ENCODE measurements around the gene MBP.

- TF ChIP-seq, protein P1, sequence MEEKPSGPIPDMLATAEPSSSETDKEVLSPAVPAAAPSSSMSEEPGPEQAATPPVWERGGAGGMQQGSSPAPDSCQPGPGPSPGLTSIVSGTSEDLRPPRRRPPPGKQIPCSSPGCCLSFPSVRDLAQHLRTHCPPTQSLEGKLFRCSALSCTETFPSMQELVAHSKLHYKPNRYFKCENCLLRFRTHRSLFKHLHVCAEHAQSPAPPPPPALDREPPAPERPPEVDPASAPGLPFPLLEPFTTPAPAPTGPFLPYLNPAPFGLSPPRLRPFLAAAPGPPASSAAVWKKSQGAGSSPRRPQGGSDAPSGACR (CRISPR knock-in tag; IDR thresholded peaks at IDR 0.05) = no peak
- TF ChIP-seq SMAD3 (CRISPR knock-in tag; IDR thresholded peaks at IDR 0.05) (no peak), MXD3 (CRISPR knock-in tag; IDR thresholded peaks at IDR 0.05) (no peak), POLR2A (IDR thresholded peaks at IDR 0.05; ENCODE audit: insufficient read depth in 1 of 2, low read depth in 2 of 2, low read length in 2 of 2) (no peak), ZFP36L2 (CRISPR knock-in tag; IDR thresholded peaks at IDR 0.05) (no peak)
- TF ChIP-seq, protein P2, sequence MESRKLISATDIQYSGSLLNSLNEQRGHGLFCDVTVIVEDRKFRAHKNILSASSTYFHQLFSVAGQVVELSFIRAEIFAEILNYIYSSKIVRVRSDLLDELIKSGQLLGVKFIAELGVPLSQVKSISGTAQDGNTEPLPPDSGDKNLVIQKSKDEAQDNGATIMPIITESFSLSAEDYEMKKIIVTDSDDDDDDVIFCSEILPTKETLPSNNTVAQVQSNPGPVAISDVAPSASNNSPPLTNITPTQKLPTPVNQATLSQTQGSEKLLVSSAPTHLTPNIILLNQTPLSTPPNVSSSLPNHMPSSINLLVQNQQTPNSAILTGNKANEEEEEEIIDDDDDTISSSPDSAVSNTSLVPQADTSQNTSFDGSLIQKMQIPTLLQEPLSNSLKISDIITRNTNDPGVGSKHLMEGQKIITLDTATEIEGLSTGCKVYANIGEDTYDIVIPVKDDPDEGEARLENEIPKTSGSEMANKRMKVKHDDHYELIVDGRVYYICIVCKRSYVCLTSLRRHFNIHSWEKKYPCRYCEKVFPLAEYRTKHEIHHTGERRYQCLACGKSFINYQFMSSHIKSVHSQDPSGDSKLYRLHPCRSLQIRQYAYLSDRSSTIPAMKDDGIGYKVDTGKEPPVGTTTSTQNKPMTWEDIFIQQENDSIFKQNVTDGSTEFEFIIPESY (CRISPR knock-in tag; IDR thresholded peaks at IDR 0.05) = no peak
Measured at GRCh38 chr18:76943542-76944339, 188.8 kb downstream of the MBP start.

All from HepG2 (cell line).